HUES6 (cell line): ENCODE measurements around the gene LINGO1.

Source experiments
- H3K27ac ChIP-seq: 2 replicates; pipeline ENCODE4 v1.7.0; 2013; ENCODE audit warnings: low read depth, mild to moderate bottlenecking, low read length, inconsistent platforms
- H3K27me3 ChIP-seq: 2 replicates; pipeline ENCODE4 v1.6.1; 2013; ENCODE audit warnings: low read length; ENCODE audit not compliant: control insufficient read depth, insufficient read depth
- H3K36me3 ChIP-seq: 2 replicates; pipeline ENCODE4 v1.6.1; 2013; ENCODE audit warnings: low read length; ENCODE audit not compliant: control insufficient read depth, insufficient read depth
- H3K4me1 ChIP-seq: 2 replicates; pipeline ENCODE4 v1.6.1; 2013; ENCODE audit warnings: low read length; ENCODE audit not compliant: control insufficient read depth, insufficient read depth
- H3K4me3 ChIP-seq: 2 replicates; pipeline ENCODE4 v1.5.1; 2013; ENCODE audit warnings: low read depth, low read length
- H3K9ac ChIP-seq: one replicate; pipeline ENCODE4 v1.6.1; 2013; ENCODE audit warnings: mild to moderate bottlenecking, low read length
- H3K9me3 ChIP-seq: 2 replicates; pipeline ENCODE4 v1.6.1; 2013; ENCODE audit warnings: low read depth, low read length; ENCODE audit not compliant: control insufficient read depth, insufficient read depth

Gene LINGO1

DNA sequence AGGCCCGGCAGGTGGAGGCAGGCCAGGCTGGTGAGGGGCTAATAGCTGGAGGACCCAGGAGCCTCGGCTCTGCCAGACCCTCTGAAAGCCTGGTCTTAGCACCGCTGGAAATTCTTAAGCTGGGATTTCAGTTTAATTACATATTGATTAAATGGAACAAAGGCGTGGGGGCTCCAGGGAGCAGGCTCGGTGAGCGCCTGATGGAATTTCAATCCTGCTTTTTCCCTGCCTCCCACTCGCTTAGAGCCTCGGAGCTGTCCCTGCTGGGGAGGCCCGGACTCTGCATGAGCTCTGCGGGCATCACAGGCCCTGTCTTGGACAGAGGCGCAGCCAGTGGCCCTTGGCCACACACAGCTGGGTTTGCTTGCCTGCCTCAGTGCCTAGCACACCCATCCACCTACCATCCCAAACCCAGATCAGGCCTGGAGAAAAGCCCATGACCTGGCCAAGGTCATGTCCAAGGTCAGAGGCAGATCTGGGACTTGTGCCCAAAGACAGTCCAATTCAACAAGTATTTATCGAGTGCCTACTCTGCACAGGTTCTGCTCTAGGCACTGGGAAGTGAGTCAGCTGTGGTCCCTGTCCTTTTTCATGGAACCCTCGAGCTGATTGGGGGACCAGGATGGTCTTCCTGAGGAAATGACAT is 40.6 kb downstream of the LINGO1 start:
- Histone ChIP-seq H3K9ac (no peak overlapping the region), H3K27me3 (no peaks in the 10 kb centered on the region), H3K9me3 (no peaks in the 10 kb centered on the region), H3K4me3 (no peak overlapping the region), H3K36me3 (no peaks in the 10 kb centered on the region), H3K27ac (no peak overlapping the region), H3K4me1 (peaks cover 3% of the 10 kb centered on the region; the same call in 1 of the 2 replicates)

DNA sequence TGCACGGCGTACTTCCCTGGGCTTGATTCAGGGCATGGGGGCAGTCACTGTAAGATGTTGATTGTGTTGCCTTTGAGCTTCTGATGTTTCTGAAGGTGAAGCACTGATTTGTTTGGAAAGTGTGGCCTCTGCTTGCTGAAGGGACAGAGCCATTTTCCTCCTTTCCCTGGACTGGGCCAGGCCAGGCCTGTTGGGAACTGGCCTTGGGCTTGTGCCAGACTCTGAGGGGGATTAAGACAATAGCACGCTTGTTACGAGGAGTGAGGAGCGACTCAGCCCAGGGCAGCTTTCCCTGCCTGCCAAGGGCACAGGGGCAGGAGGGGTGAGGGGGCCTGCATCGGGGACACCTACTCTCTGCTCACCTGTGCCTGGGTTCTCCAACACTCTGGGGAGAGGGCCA is 42.9 kb downstream of the LINGO1 start:
- no peaks in the 10 kb centered on the region for H3K9me3 ChIP-seq
- no peak overlapping the region for H3K4me3 ChIP-seq
- no peak overlapping the region for H3K9ac ChIP-seq
- no peak overlapping the region for H3K27ac ChIP-seq
- H3K36me3 ChIP-seq, result no peaks in the 10 kb centered on the region
- no peaks in the 10 kb centered on the region for H3K27me3 ChIP-seq
- no peaks in the 10 kb centered on the region; the same call in 1 of the 2 replicates for H3K4me1 ChIP-seq

DNA sequence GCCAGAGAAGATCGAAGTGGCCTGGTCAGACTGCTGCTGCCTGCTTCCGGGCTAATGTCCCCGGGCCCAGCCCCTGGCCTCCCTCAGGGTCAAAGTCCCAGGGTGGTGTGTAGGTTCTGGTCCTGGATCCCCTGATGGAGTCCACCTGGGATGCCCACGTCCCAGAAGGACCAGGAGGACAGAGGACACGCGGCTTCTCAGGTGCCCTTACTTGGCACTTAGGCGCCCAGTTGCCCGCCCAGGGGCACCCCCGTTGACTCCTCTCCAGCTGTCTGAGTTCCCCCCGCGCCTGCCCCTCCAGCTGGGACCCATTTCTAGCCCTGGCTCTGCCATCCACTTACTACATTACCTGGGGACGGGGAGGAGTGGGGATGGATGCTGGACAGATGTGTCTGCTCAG is 44.6 kb downstream of the LINGO1 start:
- Histone ChIP-seq H3K27ac (no peak overlapping the region), H3K4me1 (no peaks in the 10 kb centered on the region; the same call in 1 of the 2 replicates), H3K27me3 (no peaks in the 10 kb centered on the region), H3K36me3 (no peaks in the 10 kb centered on the region), H3K4me3 (no peak overlapping the region), H3K9ac (no peak overlapping the region), H3K9me3 (no peaks in the 10 kb centered on the region)

DNA sequence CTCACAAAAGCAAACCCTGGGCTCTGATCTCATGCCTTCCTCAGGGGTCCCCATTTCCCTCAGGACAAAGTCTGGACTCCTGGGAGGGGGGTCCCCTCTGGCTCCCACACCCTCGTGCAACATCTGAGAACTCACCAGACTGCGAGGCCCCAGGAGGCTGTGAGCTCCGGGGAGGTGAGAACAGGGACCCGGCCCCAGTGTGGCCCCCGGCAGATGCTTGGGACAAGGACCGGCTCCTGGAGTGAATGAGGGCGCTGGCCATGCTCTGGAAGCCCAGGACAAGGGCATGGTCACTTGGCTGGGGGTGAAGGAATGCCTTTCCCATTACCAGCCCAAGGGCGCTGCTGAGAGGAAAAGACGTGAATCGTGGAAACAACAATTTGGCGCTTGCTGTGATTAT is 48.0 kb downstream of the LINGO1 start:
- Histone ChIP-seq H3K4me1 (no peaks in the 10 kb centered on the region; the same call in 1 of the 2 replicates), H3K27me3 (no peaks in the 10 kb centered on the region), H3K9ac (no peak overlapping the region)

DNA sequence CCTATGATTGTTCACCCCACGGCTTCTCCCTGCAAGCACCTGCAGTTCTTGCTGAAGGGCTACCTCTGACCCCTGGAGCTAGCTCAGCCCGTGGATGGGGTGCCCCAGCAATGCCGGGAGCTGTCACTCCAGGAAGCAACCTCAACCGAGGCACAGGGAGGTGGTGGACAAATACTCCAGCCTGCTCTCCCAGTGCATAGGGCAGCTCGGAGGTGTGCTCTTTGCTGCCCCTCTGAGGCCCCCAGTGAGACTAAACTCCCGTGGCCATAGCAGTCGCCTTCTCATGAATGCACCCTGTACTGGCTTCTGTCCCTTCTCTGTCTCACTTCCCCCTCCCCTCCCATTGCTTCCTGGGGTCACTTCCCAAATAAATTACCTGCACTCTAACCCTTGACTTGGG is 48.5 kb downstream of the LINGO1 start:
- H3K27me3 ChIP-seq, result no peaks in the 10 kb centered on the region
- H3K4me3 ChIP-seq, result no peak overlapping the region
- H3K9me3 ChIP-seq, result no peaks in the 10 kb centered on the region
- no peaks in the 10 kb centered on the region for H3K36me3 ChIP-seq
- no peaks in the 10 kb centered on the region; the same call in 1 of the 2 replicates for H3K4me1 ChIP-seq
- no peak overlapping the region for H3K27ac ChIP-seq
- no peak overlapping the region for H3K9ac ChIP-seq

More for the DNA sequence above, 48.0 kb downstream of the LINGO1 start:
- no peaks in the 10 kb centered on the region for H3K36me3 ChIP-seq
- H3K4me3 ChIP-seq, result no peak overlapping the region
- no peaks in the 10 kb centered on the region for H3K9me3 ChIP-seq
- H3K27ac ChIP-seq, result no peak overlapping the region

DNA sequence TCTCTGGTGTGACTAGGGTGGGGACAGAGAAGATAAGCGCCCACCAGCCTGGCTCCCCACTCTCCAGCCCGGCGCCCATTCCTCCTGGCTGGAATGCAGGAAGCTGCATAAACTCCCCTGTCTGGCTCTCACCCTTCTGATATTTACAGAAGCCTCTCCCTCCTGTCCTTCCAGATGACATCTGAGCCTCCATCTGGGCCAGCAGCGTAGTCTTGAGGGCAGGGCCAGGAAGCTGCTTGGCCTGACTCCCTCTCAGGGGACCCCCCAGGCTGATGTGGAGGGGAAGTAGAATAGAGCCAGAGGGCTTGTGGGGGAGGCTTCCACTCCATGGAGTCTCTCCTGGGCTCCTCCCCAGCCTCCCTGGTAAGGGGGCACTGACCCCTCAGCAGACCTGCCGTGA is 49.9 kb downstream of the LINGO1 start:
- Histone ChIP-seq H3K9me3 (no peaks in the 10 kb centered on the region), H3K27me3 (no peaks in the 10 kb centered on the region), H3K27ac (no peak overlapping the region), H3K4me1 (no peaks in the 10 kb centered on the region; the same call in 1 of the 2 replicates), H3K36me3 (no peaks in the 10 kb centered on the region), H3K4me3 (no peak overlapping the region), H3K9ac (no peak overlapping the region)

DNA sequence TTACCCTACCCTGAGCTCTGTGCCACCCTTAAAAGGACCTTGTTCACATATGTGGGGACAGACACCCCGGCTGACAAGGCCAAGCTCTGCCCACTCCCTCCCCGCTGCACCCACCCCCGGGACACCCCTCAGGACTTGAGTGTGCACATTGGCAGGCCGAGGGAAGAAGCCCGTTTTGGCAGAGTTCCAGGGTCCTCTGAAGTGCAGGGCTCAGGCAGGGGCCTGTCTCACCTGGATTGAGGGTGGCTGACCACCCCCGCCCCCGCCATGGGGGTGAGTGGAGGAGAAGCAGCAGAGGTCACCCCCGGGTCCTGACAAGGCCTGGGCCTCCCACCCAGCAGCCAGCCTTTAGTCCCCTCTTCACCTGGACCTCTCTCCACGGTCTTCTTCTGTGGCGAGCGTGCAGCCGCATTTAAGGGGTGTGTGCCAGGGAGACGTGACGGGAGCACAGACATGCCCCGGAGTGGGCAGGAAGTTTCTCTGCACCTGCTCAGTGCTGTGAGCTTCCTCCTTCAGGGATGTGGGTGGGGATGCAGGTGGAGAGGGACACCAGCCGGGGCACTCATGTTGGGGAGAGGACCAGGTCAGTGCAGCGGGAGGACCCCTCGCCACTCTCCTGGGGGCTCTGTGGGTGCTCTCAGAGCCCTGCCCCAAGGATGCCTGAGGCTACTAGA is 50.7 kb downstream of the LINGO1 start:
- Histone ChIP-seq H3K9me3 (no peaks in the 10 kb centered on the region), H3K4me3 (no peak overlapping the region), H3K4me1 (no peaks in the 10 kb centered on the region; the same call in 1 of the 2 replicates), H3K27ac (no peak overlapping the region), H3K9ac (no peak overlapping the region), H3K27me3 (no peaks in the 10 kb centered on the region), H3K36me3 (no peaks in the 10 kb centered on the region)

DNA sequence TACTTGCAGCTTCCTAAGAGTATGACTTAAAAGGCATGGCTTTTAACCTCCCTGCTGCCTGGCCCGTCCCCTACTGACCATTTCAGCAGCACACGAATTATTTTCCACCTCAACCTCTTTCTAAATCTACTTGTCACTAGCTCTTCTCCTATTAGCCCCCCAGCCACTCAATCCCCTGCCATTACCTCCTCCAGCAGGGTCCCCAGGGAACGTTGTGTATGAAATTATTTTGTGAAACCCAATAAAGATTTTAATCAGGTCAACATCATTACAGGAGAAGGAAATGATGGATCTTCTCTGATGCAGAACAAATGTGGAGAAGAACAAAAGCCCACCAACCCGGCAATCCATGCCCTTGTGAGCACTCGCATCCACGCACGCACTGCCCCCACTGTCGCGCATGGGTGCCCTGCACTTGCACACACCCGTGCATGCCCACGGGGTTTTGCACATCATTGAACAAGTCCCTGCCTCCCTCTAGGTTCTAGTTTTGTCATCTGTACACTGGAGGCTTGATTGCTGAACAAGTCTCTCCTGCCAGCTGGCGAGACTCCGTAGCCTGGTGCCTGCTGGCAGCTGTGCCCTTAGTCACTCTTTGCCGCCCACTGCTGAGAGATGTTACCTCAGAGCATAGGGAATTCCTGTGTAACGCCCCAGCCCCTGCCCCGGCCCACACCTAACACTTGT is 51.6 kb downstream of the LINGO1 start:
- Histone ChIP-seq H3K9ac (no peak overlapping the region), H3K9me3 (no peaks in the 10 kb centered on the region), H3K27me3 (no peaks in the 10 kb centered on the region), H3K4me1 (no peaks in the 10 kb centered on the region; the same call in 1 of the 2 replicates), H3K36me3 (no peaks in the 10 kb centered on the region), H3K27ac (no peak overlapping the region), H3K4me3 (no peak overlapping the region)

DNA sequence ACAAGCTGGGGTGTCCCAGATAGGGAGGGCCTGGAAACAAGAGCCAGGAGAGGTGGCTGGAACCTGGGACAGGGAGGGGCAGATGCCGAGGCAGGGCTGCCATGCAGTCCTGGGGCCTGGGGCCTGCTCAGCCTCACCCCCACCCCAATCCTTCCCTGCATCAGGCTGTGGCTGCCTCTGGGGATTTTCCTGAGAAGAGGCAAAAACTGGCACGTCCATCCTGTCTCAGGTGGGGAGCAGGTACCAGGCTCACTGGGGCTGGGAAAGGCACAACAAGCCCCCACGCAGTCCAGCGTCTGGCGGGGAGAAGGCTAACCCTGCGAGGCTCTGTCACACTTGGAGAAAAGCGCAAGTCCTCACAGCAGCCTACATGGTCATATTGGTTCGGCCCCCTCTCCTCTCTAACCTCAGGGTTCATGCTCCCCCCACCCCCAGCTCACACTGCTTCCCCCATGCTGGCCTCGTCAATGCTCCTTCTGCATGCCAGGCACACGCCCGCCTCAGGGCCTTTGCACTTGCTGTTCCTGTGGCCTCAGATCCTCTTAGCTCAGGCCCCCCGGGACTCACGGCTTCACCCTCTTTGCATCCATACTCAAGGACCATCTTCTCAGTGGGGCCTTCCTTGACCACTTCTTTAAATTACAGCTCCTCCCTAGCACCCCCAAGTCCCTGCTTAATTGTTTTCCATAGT is 53.1 kb downstream of the LINGO1 start:
- no peaks in the 10 kb centered on the region for H3K9me3 ChIP-seq
- no peaks in the 10 kb centered on the region for H3K36me3 ChIP-seq
- H3K27me3 ChIP-seq, result no peaks in the 10 kb centered on the region
- H3K27ac ChIP-seq, result no peak overlapping the region
- H3K4me3 ChIP-seq, result no peak overlapping the region
- H3K9ac ChIP-seq, result no peak overlapping the region
- H3K4me1 ChIP-seq, result no peaks in the 10 kb centered on the region; the same call in 1 of the 2 replicates

DNA sequence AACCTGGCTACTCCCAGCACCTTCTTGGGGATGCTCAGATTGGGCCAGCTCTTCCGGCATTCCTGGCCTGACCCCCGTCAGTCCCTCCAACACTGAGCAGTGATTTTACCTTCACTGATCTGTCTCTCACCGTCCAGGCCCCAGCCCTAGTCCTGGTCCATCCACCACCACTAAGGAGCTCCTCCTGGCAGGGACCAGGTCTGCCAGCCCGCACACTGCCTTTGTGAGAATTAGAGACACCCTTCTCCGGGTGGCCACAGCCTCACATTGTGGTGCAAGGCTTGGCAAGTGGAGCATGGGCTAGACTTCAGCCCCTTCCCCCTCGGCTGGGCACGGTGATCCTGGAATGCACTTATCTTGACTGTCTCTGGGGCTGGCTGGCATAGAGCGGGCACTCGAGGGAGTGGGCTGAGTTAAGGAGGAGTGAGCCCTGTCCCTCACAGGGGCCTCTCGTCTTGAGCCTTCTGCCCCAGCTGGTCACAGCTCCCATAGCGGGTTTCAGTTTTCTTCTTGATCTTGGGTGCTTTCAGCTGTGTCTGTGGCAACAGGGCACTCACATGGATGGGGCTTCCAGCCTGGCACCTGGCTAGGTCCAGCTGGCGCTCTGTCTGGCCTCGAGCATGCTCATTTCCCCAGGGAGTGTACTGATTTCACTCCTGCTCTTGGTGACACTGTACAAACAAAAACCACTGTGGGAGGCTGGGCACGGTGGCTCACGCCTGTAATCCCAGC is 53.9 kb downstream of the LINGO1 start:
- H3K36me3 ChIP-seq, result no peaks in the 10 kb centered on the region
- no peak overlapping the region for H3K4me3 ChIP-seq
- no peak overlapping the region for H3K27ac ChIP-seq
- no peak overlapping the region for H3K9ac ChIP-seq
- no peaks in the 10 kb centered on the region for H3K27me3 ChIP-seq
- no peaks in the 10 kb centered on the region for H3K9me3 ChIP-seq
- H3K4me1 ChIP-seq, result no peaks in the 10 kb centered on the region
